ENCODE measurements around the gene CD47. TPM values are rescaled to one million over a fixed set of nuclear protein-coding genes. Genes with fewer than 3 reads are reported as not detected.

Gene CD47
- polyA plus RNA-seq, 1 of the 3 experiments (the other 2 are of a cell fraction): 19.6 TPM

DNA sequence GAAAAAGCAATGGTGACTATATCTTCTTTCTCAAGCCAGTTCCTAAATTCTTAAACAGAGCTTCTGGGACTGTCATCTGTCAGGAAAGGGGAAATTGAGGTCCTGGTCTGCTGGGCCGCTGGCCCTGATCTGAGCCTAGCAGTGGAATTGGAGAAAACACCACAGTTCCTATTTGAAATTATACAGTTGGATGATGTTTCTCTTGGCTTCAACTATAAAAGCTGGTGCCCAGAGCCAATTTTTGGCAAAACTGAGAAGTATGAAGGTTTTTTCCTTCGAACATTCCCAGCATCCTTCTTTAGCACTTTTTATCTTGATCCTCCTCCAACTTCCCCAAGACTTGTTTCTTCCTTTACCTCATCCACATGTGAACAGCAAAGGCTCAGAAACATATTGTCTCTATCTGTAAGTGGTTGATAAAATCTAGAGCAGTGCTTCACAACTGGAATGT lies 83.9 kb downstream of the CD47 start (continued):
- no peak for TF ChIP-seq FOXJ3 (CRISPR knock-in tag; IDR thresholded peaks at IDR 0.05)

DNA sequence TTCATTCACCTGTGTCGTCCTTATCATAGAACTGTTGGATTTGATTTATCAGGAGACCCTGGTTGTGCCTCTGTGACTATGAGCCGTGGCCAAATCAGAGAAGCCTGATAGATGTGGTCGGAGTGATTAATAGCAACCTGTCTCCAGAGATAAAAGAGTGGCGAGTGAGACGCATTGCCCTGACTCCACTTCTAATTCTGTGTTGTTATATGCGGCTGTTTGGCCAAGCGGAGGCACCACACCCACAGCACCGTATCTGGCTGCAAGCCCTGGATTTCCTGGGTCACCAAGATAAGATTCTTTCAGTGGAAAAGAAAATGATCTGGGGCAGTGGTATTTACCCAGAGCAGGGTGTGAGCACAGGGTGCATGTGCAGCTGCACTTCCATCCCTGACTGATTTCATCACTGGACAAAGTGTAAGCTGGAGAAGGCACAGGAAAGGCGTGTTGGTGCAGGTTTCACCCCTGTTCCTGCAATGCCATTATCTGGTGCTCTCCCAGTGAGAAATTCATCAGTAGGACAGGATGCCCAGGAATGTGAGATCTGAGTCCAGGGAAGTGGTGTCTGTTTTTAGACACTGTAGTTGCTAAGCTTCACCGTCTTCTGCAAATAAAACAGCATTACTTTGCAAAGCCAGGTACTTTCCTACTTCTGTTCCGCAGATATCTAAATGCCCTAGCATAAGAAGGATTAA lies 84.6 kb downstream of the CD47 start:
- CTCF ChIA-PET: interaction anchor here (1.0 kb wide), 1 partner anchor 34 kb away, joined by 3 read pairs; no protein-coding TSS in a partner anchor
- TF ChIP-seq FOXM1 (IDR thresholded peaks at IDR 0.05; ENCODE audit: low read depth) (no peak), NFIC (IDR thresholded peaks at IDR 0.05; ENCODE audit: borderline replicate concordance) (no peak), EP300 (IDR thresholded peaks at IDR 0.05; ENCODE audit: borderline replicate concordance in 1 of 2, low read depth in 1 of 2, low read length in 1 of 2) (no peak), RXRA (IDR thresholded peaks at IDR 0.05; ENCODE audit: borderline replicate concordance, low read depth) (no peak), GABPA (IDR thresholded peaks at IDR 0.05; ENCODE audit: low read depth) (no peak), JUND (IDR thresholded peaks at IDR 0.05) (no peak), NRF1 (IDR thresholded peaks at IDR 0.05; ENCODE audit: low read depth, low read length) (no peak), MXI1 (IDR thresholded peaks at IDR 0.05; ENCODE audit: low read depth, low read length) (no peak), MEF2A (IDR thresholded peaks at IDR 0.05; ENCODE audit: borderline replicate concordance, low read depth) (no peak), RFX5 (IDR thresholded peaks at IDR 0.05; ENCODE audit: low read length) (no peak), CHD2 (IDR thresholded peaks at IDR 0.05; ENCODE audit: low read length, partially characterized antibody) (no peak)
- TF ChIP-seq, protein P1, sequence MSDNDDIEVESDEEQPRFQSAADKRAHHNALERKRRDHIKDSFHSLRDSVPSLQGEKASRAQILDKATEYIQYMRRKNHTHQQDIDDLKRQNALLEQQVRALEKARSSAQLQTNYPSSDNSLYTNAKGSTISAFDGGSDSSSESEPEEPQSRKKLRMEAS (IDR thresholded peaks at IDR 0.05; ENCODE audit: low read depth): no peak
- no peaks in the 10 kb centered on the region for H3K9me3 ChIP-seq
- H3K9me2 ChIP-seq: no peaks in the 10 kb centered on the region
- POLR2A ChIA-PET: no interaction called here
- H4K20me1 ChIP-seq (ENCODE audit: insufficient read depth): no peaks in the 10 kb centered on the region
- no peak overlapping the region for H3K27ac ChIP-seq (ENCODE audit: low read depth in 2 of 2, low read length in 1 of 2)
- no peaks in the 10 kb centered on the region for H3K27me3 ChIP-seq (ENCODE audit: insufficient read depth)
- H3K4me1 ChIP-seq (ENCODE audit: control insufficient read depth in 1 of 2, insufficient read depth in 2 of 2, low read depth in 1 of 2, low read length in 1 of 2): peaks cover 5 to 6% of the 10 kb centered on the region in 2 experiments; a peak in 3 of 4 replicates
- H3K79me2 ChIP-seq (ENCODE audit: insufficient read depth): no peaks in the 10 kb centered on the region
- peaks cover 12% of the 10 kb centered on the region for H3F3A ChIP-seq (replicated peaks; ENCODE audit: insufficient read depth)
- no peak overlapping the region for H3K9ac ChIP-seq
- no peak overlapping the region for H2AFZ ChIP-seq (ENCODE audit: low read depth)
- no peaks in the 10 kb centered on the region for H3K36me3 ChIP-seq (replicated peaks in 1 of 2; ENCODE audit: control insufficient read depth in 1 of 2, insufficient read depth in 2 of 2, low read length in 1 of 2)
- no peak overlapping the region for H3K4me3 ChIP-seq (ENCODE audit: low read depth in 2 of 2, low read length in 1 of 2)
- peak; percentile 21 for DNase-seq
- no peak overlapping the region for H3K4me2 ChIP-seq
- WGBS (ENCODE audit: low lambda C conversion rate): 64% methylated on average over 11 of the region's 11 CpGs

DNA sequence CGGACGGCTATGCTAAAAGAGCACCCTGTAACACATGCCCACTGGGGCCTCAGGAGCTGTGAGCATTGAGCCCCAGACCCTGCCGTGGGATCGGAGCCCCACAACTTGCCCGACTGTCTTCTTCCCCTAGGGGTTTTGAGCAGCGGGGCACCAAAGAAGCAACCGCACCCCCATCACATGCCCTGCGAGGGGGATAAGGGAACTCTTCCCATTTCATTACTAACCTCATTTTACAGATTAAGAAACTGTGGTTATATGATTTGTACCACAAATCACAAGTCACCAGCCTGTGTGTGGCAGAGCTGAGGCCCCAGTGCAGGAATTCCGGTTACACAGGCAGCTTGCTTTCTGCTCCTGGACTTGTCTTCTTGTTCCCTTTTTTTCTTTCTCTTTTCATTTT lies 86.2 kb downstream of the CD47 start:
- Histone ChIP-seq H3K4me1 (ENCODE audit: control insufficient read depth in 1 of 2, insufficient read depth in 2 of 2, low read depth in 1 of 2, low read length in 1 of 2) (peaks cover 5 to 6% of the 10 kb centered on the region in 2 experiments; a peak in 3 of 4 replicates), H3K9me3 (no peaks in the 10 kb centered on the region), H3K27ac (ENCODE audit: low read depth in 2 of 2, low read length in 1 of 2) (no peak overlapping the region), H3K9ac (no peak overlapping the region), H2AFZ (ENCODE audit: low read depth) (no peak overlapping the region), H3K4me2 (no peak overlapping the region), H3K79me2 (ENCODE audit: insufficient read depth) (no peaks in the 10 kb centered on the region), H4K20me1 (ENCODE audit: insufficient read depth) (no peaks in the 10 kb centered on the region), H3K9me2 (no peaks in the 10 kb centered on the region), H3K36me3 (replicated peaks in 1 of 2; ENCODE audit: control insufficient read depth in 1 of 2, insufficient read depth in 2 of 2, low read length in 1 of 2) (no peaks in the 10 kb centered on the region), H3K4me3 (ENCODE audit: low read depth in 2 of 2, low read length in 1 of 2) (no peak overlapping the region), H3F3A (replicated peaks; ENCODE audit: insufficient read depth) (peaks cover 7% of the 10 kb centered on the region), H3K27me3 (ENCODE audit: insufficient read depth) (no peaks in the 10 kb centered on the region)
- POLR2A ChIA-PET: no interaction called here
- no peak for DNase-seq
- no peak for TF ChIP-seq SMC3 (IDR thresholded peaks at IDR 0.05; ENCODE audit: low read depth, low read length)
- TF ChIP-seq, protein P1 (IDR thresholded peaks at IDR 0.05; ENCODE audit: low read depth): no peak
- WGBS (ENCODE audit: low lambda C conversion rate): over 99% methylated on average over 8 of the region's 9 CpGs
- CTCF ChIA-PET: interaction anchor here (0.9 to 2.7 kb wide), 4 partner anchors 11 to 69 kb away, joined by 3 to 9 read pairs (median 4); no protein-coding TSS in a partner anchor

Measured in SK-N-SH (cell line).